SK-N-MC (cell line): Measurements from ENCODE around the gene ACOT9.

Experiments used
- EZH2 ChIP-seq: fragments of 200-600 bp; sonication (generic); IDR thresholded peaks from one replicate; pipeline ENCODE4 v1.6.1; 2017; ENCODE audit warnings: antibody characterized with exemption
- FOXP2 ChIP-seq: optimal IDR thresholded peaks from 2 replicates; pipeline ENCODE3; 2011; ENCODE audit warnings: mild to moderate bottlenecking, moderate library complexity; ENCODE audit not compliant: insufficient read depth; ENCODE audit errors: extremely low read length, control extremely low read depth
- POLR2AphosphoS5 ChIP-seq: IDR thresholded peaks from 2 replicates; pipeline ENCODE4 v1.6.1; 2012; ENCODE audit warnings: mild to moderate bottlenecking, low read depth, low read length, borderline replicate concordance

DNA sequence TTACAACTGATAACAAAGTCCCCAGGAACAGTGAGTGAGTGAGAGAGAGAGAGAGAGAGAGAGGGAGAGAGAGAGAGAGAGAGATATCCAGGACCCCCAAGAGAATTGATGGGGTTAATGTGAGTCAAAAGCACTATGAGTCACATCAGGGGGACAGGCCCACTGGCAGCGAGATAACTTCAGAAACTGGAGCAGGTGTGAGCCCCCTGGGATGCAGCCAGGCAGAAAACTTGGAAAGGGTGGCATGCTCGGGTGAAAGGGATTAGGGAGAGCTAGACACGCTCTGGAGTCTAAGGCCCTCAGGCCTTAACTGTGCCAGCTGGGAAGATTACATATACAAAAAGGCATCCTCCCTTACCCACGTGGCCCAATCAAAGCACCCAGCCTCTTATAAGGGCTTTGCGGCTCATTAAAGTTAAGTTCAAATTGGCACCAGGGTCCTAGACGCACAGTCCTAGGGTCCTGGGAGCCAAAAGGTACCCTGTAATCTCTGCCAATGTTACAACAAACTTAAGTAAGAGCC lies 841 bp downstream of the ACOT9 start:
- TF ChIP-seq POLR2AphosphoS5, result no peak
- no peak for TF ChIP-seq EZH2
- no peak for TF ChIP-seq FOXP2
